ENCODE results near the gene TPST2. TPM values are rescaled to one million over a fixed set of nuclear protein-coding genes. Genes with fewer than 3 reads are reported as not detected.

Gene TPST2
- total RNA-seq, 3 donors from 2014 or later = 9.2 to 13.9 (median 11.7) TPM

DNA sequence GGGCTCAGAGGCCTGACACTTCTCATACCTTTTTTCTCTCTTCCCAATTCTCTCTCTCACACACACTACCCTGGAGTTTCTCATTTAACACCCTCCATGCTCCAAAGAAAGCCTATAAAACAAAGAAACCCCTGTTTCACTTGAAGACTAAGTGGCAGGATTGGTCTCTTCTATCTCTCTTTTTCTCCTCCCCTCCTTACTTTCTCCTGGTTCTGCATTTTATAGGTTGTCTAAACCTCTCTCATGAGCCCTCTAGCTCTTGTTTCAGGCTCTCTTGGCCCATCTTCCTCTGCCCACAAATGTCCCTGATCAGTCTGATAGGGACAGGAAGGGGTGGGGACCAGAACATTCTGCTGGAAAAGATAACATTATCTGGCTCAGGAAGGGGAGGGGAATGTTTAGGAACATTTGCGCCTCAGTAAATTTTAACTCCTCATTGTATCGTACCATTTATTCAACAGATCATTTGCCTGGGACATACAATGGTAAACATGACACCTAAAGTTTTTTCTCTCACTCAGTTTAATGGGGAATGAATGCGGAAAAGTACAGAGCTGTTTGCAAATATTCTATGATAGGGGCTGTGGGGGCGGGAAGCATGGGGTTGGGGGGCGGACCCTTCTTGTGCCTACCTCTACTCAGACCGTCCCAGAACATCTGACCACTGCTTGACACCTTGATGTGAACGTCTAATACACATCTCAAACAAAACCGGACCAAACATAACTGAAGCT is 42.7 kb upstream of the TPST2 start:
- Histone ChIP-seq H3K4me3 (no peak overlapping the region), H3K4me1 (ENCODE audit: low read depth) (peaks cover 7% of the 10 kb centered on the region), H3K9me3 (no peaks in the 10 kb centered on the region), H3K36me3 (ENCODE audit: low read depth) (no peaks in the 10 kb centered on the region)
- DNase-seq (no peak), ATAC-seq (no peak)
- TF ChIP-seq, protein P1, sequence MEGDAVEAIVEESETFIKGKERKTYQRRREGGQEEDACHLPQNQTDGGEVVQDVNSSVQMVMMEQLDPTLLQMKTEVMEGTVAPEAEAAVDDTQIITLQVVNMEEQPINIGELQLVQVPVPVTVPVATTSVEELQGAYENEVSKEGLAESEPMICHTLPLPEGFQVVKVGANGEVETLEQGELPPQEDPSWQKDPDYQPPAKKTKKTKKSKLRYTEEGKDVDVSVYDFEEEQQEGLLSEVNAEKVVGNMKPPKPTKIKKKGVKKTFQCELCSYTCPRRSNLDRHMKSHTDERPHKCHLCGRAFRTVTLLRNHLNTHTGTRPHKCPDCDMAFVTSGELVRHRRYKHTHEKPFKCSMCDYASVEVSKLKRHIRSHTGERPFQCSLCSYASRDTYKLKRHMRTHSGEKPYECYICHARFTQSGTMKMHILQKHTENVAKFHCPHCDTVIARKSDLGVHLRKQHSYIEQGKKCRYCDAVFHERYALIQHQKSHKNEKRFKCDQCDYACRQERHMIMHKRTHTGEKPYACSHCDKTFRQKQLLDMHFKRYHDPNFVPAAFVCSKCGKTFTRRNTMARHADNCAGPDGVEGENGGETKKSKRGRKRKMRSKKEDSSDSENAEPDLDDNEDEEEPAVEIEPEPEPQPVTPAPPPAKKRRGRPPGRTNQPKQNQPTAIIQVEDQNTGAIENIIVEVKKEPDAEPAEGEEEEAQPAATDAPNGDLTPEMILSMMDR (IDR thresholded peaks at IDR 0.05) = no peak
- intact Hi-C loops (cut with DNase I, micrococcal nuclease) = no loop called here

DNA sequence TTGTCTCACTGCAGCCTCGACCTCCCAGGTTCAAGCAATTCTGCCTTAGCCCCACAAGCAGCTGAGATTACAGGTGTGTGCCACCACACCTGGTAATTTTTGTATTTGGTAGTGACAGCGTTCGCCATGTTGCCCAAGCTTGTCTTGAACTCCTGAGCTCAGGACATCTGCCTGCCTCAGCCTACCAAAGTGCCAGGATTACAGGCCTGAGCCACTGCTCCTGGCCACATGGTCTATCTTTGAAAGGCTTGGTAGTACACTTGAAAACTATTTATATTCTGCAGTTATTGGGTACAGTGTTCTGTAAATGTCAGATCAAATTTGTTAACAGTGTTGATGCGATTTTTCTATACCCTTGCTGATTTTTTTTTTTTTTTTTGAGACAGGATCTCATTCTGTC is 41.4 kb upstream of the TPST2 start:
- ATAC-seq (no peak), DNase-seq (no peak)
- TF ChIP-seq, protein P1 (IDR thresholded peaks at IDR 0.05) = no peak
- Histone ChIP-seq H3K36me3 (ENCODE audit: low read depth) (no peaks in the 10 kb centered on the region), H3K4me3 (no peak overlapping the region), H3K4me1 (ENCODE audit: low read depth) (peaks cover 10% of the 10 kb centered on the region), H3K9me3 (no peaks in the 10 kb centered on the region)
- intact Hi-C loops (cut with DNase I, micrococcal nuclease) = no loop called here

DNA sequence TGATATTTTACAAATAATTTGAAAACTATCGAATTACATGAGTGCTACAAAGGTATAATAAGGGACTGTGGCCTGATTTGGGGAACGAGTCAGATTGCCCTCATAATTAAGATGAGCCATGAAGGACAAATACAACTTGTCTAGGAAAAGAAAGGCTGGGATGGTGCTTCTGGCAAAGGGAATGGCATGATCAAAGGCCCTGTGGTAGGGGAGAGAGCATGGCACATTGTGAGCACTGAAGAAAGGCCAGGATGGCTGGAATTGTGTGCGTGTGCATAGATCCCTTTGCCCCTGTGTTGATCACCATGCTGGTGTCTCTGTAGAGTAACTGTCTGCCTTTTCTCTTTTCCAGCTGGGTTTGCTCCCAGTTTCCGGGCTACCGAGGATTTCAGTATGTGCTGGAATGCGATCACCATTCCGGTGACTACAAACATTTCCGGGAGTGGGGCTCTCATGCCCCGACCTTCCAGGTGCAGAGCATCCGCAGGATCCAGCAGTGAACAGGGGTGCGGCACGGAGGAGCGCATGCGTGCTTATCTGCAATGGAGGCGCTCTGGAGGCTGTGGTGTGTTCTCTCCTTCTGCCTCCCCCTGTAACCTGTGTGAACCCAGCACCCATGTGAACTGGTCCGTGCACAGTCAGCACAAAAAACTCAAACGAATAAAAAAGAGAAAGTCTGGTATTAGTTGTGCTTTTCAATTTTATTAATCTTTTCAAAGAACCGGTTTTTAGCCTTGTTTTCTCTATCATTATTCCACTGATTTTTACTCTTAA is 40.2 kb upstream of the TPST2 start:
- TF ChIP-seq, protein P1 (IDR thresholded peaks at IDR 0.05) = no peak
- H3K36me3 ChIP-seq (ENCODE audit: low read depth) = no peaks in the 10 kb centered on the region
- DNase-seq (no peak), ATAC-seq (no peak)
- no peaks in the 10 kb centered on the region for H3K9me3 ChIP-seq
- H3K4me3 ChIP-seq = no peak overlapping the region
- intact Hi-C loops (cut with DNase I, micrococcal nuclease) = no loop called here
- H3K4me1 ChIP-seq (ENCODE audit: low read depth) = peaks cover 10% of the 10 kb centered on the region

DNA sequence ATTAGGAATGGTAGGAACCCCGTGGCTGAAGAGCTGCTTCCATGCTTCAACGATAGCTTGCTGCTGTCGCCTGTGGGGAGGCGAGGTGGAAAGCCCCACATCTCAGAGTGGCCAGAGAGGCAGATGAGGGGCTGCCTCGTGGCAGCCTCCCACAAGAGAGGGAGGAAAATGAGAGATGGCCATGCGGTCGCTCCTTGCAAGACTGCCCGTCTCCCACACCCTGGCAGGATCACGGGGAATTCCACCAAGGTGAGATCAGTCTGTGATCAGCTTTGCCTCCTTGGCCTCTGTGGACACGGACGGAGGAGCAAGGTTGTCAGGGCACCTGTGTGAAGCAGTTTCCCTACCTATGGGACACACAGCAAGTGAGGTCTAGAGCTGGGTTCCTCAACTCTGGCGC is 34.9 kb upstream of the TPST2 start:
- TF ChIP-seq, protein P1 (IDR thresholded peaks at IDR 0.05) = no peak
- DNase-seq (no peak), ATAC-seq (no peak)
- Histone ChIP-seq H3K36me3 (ENCODE audit: low read depth) (no peaks in the 10 kb centered on the region), H3K4me3 (no peak overlapping the region), H3K4me1 (ENCODE audit: low read depth) (peaks cover 10% of the 10 kb centered on the region), H3K9me3 (no peaks in the 10 kb centered on the region)
- intact Hi-C loops (cut with DNase I, micrococcal nuclease) = no loop called here

DNA sequence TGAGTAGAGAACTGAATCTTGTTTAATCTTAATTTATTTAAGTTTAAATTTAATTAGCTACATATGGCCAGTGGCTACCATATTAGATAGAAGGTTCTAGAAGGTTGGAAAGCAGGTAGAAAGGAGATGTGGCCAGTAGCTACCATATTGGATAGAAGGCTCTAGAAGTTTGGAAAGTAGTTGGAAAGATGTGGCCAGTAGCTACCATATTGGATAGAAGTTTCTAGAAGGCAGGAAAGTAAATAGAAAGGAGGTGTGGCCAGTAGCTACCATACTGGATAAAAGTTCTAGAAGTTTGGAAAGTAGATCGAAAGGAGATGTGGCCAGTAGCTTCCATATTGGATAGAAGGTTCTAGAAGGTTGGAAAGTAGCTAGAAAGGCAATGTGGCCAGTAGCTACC is 34.1 kb upstream of the TPST2 start:
- no peaks in the 10 kb centered on the region for H3K9me3 ChIP-seq
- H3K4me1 ChIP-seq (ENCODE audit: low read depth) = peaks cover 6% of the 10 kb centered on the region
- H3K36me3 ChIP-seq (ENCODE audit: low read depth) = no peaks in the 10 kb centered on the region
- H3K4me3 ChIP-seq = no peak overlapping the region
- TF ChIP-seq, protein P1 (IDR thresholded peaks at IDR 0.05) = no peak
- DNase-seq (no peak), ATAC-seq (no peak)
- intact Hi-C loops (cut with DNase I, micrococcal nuclease) = no loop called here

All from mucosa of descending colon (tissue), 3 donors.